Activated T-cell treated with anti-CD3 and anti-CD28 coated beads, Interleukin-2, amount 50 U/mL, for 72 hours (primary cell): ENCODE measurements around the gene PNMA3. TPM values are rescaled to one million over a fixed set of nuclear protein-coding genes. Genes with fewer than 3 reads are reported as not detected.
"Not testable (repeated sequence)": the region's sequence is repeated elsewhere in the genome, so short reads cannot be mapped to it uniquely, and the experiment has no call there.

Source experiments
- ATAC-seq, 2 donors: fragments of 150-1000 bp; cut with Tn5 transposase; replicated peaks in 1 of 2; 2 replicates each; pipeline ENCODE4 v1.10.0; 2021; ENCODE audit warnings: moderate library complexity in 2 of 2, mild to moderate bottlenecking in 1 of 2
- DNase-seq, 2 donors: peaks; one replicate each; pipeline ENCODE4 v3.0.0; 2021 to 2022; ENCODE audit warnings: mixed read lengths in 1 of 2
- H3K27ac Mint-ChIP-seq: one replicate; pipeline ENCODE4 v1.8.0; 2022; ENCODE audit warnings: mild to moderate bottlenecking, moderate library complexity, mixed read lengths
- H3K27me3 Mint-ChIP-seq: one replicate; pipeline ENCODE4 v1.8.0; 2022; ENCODE audit warnings: low read depth, mixed read lengths
- H3K36me3 Mint-ChIP-seq, 2 donors: one replicate each; pipeline ENCODE4 v1.8.0; 2022; ENCODE audit warnings: mixed read lengths in 2 of 2, mild to moderate bottlenecking in 1 of 2; ENCODE audit not compliant: insufficient read depth in 2 of 2
- H3K4me1 Mint-ChIP-seq: one replicate; pipeline ENCODE4 v1.8.0; 2022; ENCODE audit warnings: low read depth, mixed read lengths
- H3K4me3 Mint-ChIP-seq, 2 donors: one replicate each; pipeline ENCODE4 v1.8.0; 2022; ENCODE audit warnings: mild to moderate bottlenecking in 2 of 2, mixed read lengths in 2 of 2, moderate library complexity in 2 of 2
- H3K9me3 Mint-ChIP-seq, 2 donors: one replicate each; pipeline ENCODE4 v1.8.0; 2022; ENCODE audit warnings: mixed read lengths in 2 of 2
- total RNA-seq, 2 donors: library from RNA; stranded (reverse); gene quantifications; one replicate each; pipeline ENCODE4 v1.2.3, GENCODE V29; 2022

PNMA3 gene
- total RNA-seq, 2 donors from 2014 or later = 1.3 to 2.2 TPM

GRCh38 chrX:153059191-153060094 is 3.2 kb downstream of the PNMA3 start:
- Mint-ChIP-seq H3K4me1 (no peaks in the 10 kb centered on the region), H3K4me3 (no peak overlapping the region), H3K27ac (no peak overlapping the region), H3K36me3 (no peaks in the 10 kb centered on the region), H3K9me3 (no peaks in the 10 kb centered on the region), H3K27me3 (peaks cover 7% of the 10 kb centered on the region)
- ATAC-seq (no peak), DNase-seq (no peak)

- Mint-ChIP-seq H3K36me3 (no peaks in the 10 kb centered on the region), H3K4me1 (no peaks in the 10 kb centered on the region), H3K9me3 (no peaks in the 10 kb centered on the region), H3K4me3 (no peak overlapping the region), H3K27ac (no peak overlapping the region), H3K27me3 (peaks cover 7% of the 10 kb centered on the region)
- DNase-seq = no peak
- no peak for ATAC-seq
Observed at GRCh38 chrX:153060095-153060445, 3.8 kb downstream of the PNMA3 start.

- no peak for ATAC-seq
- H3K4me1 Mint-ChIP-seq = no peaks in the 10 kb centered on the region
- no peak overlapping the region for H3K4me3 Mint-ChIP-seq
- H3K27me3 Mint-ChIP-seq = peaks cover 7% of the 10 kb centered on the region
- H3K27ac Mint-ChIP-seq = no peak overlapping the region
- H3K36me3 Mint-ChIP-seq = no peaks in the 10 kb centered on the region
- H3K9me3 Mint-ChIP-seq = no peaks in the 10 kb centered on the region
- DNase-seq = no peak
Observed at GRCh38 chrX:153061732-153062131, 5.5 kb downstream of the PNMA3 start.

GRCh38 chrX:153063315-153063714 is 7.0 kb downstream of the PNMA3 start:
- H3K4me3 Mint-ChIP-seq = no peak overlapping the region
- H3K27ac Mint-ChIP-seq = peak overlapping the region; percentile 9
- H3K9me3 Mint-ChIP-seq = no peaks in the 10 kb centered on the region
- no peak for ATAC-seq
- no peaks in the 10 kb centered on the region for H3K4me1 Mint-ChIP-seq
- peaks cover 7% of the 10 kb centered on the region for H3K27me3 Mint-ChIP-seq
- DNase-seq = no peak
- H3K36me3 Mint-ChIP-seq = no peaks in the 10 kb centered on the region

GRCh38 chrX:153064061-153064460 is 7.8 kb downstream of the PNMA3 start:
- ATAC-seq (no peak), DNase-seq (no peak)
- Mint-ChIP-seq H3K4me1 (no peaks in the 10 kb centered on the region), H3K36me3 (no peaks in the 10 kb centered on the region), H3K27ac (no peak overlapping the region), H3K27me3 (peaks cover 7% of the 10 kb centered on the region), H3K9me3 (no peaks in the 10 kb centered on the region), H3K4me3 (no peak overlapping the region)

- DNase-seq (no peak), ATAC-seq (no peak)
- Mint-ChIP-seq H3K4me3 (no peak overlapping the region), H3K4me1 (no peaks in the 10 kb centered on the region), H3K9me3 (no peaks in the 10 kb centered on the region), H3K27me3 (peaks cover 7% of the 10 kb centered on the region), H3K36me3 (no peaks in the 10 kb centered on the region), H3K27ac (no peak overlapping the region)
Observed at GRCh38 chrX:153065389-153065788, 9.1 kb downstream of the PNMA3 start.

- not testable (repeated sequence) for H3K4me1 Mint-ChIP-seq, H3K27me3 Mint-ChIP-seq, DNase-seq, ATAC-seq, H3K4me3 Mint-ChIP-seq, H3K9me3 Mint-ChIP-seq, H3K36me3 Mint-ChIP-seq, H3K27ac Mint-ChIP-seq
Observed at GRCh38 chrX:153066402-153066801, 10.1 kb downstream of the PNMA3 start.

- H3K27me3 Mint-ChIP-seq, H3K9me3 Mint-ChIP-seq, H3K36me3 Mint-ChIP-seq, H3K4me1 Mint-ChIP-seq, H3K4me3 Mint-ChIP-seq, DNase-seq, H3K27ac Mint-ChIP-seq: not testable (repeated sequence)
- ATAC-seq = peak; percentile 81 to 88
Observed at GRCh38 chrX:153071909-153072583, 15.8 kb downstream of the PNMA3 start, which contains the start of gene PNMA6A. Gene PNMA6A (plus strand): TSS chrX:153072454. CDS start chrX:153073063, 609 bp downstream.

GRCh38 chrX:153073331-153073730 is 17.1 kb downstream of the PNMA3 start:
- not testable (repeated sequence) for ATAC-seq, H3K4me1 Mint-ChIP-seq, H3K9me3 Mint-ChIP-seq, DNase-seq, H3K4me3 Mint-ChIP-seq, H3K27ac Mint-ChIP-seq, H3K27me3 Mint-ChIP-seq, H3K36me3 Mint-ChIP-seq

GRCh38 chrX:153074262-153074899 is 18.1 kb downstream of the PNMA3 start:
- ATAC-seq = no peak
- Mint-ChIP-seq H3K4me1 (no peaks in the 10 kb centered on the region), H3K36me3 (no peaks in the 10 kb centered on the region), H3K4me3 (no peak overlapping the region), H3K9me3 (no peaks in the 10 kb centered on the region), H3K27me3 (no peaks in the 10 kb centered on the region), H3K27ac (no peak overlapping the region)
- no peak for DNase-seq

- no peaks in the 10 kb centered on the region for H3K36me3 Mint-ChIP-seq
- no peaks in the 10 kb centered on the region for H3K9me3 Mint-ChIP-seq
- H3K4me1 Mint-ChIP-seq = no peaks in the 10 kb centered on the region
- H3K27ac Mint-ChIP-seq = no peak overlapping the region
- H3K4me3 Mint-ChIP-seq = no peak overlapping the region
- DNase-seq (no peak), ATAC-seq (no peak)
- H3K27me3 Mint-ChIP-seq = no peaks in the 10 kb centered on the region
Observed at GRCh38 chrX:153074935-153075334, 18.7 kb downstream of the PNMA3 start.

- Mint-ChIP-seq H3K36me3 (no peaks in the 10 kb centered on the region), H3K4me1 (no peaks in the 10 kb centered on the region), H3K27me3 (no peaks in the 10 kb centered on the region), H3K9me3 (no peaks in the 10 kb centered on the region), H3K27ac (no peak overlapping the region), H3K4me3 (no peak overlapping the region)
- ATAC-seq (no peak), DNase-seq (no peak)
Observed at GRCh38 chrX:153075366-153075765, 19.1 kb downstream of the PNMA3 start.

- not testable (repeated sequence) for H3K36me3 Mint-ChIP-seq, H3K9me3 Mint-ChIP-seq, H3K4me3 Mint-ChIP-seq, H3K27ac Mint-ChIP-seq, DNase-seq, H3K27me3 Mint-ChIP-seq, H3K4me1 Mint-ChIP-seq
- peak; percentile 87 to 91 for ATAC-seq
Observed at GRCh38 chrX:153077437-153078135, 21.3 kb downstream of the PNMA3 start.
